ENCODE measurements around the gene MRPL4. TPM values are rescaled to one million over a fixed set of nuclear protein-coding genes. Genes with fewer than 3 reads are reported as not detected.
A peak's percentile ranks its signal among the peaks of the same experiment; 100 is the strongest.

Gene MRPL4
- total and polyA plus RNA-seq, 2 of the 13 experiments (the other 11 are each of a cell fraction or from before 2014, with no cell fraction given), result 40.6 to 42.5 TPM

DNA sequence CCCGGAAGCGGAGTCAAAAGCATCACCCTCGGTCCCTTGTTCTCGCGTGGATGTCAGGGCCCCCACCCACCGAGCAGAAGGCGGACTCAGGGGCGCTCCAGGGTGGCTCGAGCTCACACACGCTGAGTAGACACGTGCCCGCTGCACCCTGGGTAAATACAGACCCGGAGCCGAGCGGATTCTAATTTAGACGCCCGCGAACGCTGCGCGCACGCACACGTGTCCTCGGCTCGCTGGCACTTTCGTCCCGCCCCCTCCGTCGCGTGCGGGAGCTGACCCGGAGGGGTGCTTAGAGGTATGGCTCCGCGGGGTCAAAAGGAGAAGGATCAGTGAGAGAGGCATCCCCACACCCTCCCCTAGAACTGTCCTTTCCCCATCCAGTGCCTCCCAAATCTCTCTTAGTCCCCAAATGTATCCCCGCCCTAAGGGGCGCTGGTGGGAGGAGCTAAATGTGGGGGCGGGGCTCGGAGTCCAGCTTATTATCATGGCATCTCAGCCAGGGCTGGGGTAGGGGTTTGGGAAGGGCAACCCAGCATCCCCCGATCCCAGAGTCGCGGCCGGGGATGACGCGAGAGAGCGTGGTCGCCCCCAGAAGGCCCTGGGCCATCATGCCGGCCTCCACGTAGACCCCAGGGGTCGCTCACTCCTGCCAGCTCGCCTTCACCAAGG lies 37.3 kb downstream of the MRPL4 start (continued):
- TF ChIP-seq ZBTB3 (CRISPR knock-in tag; IDR thresholded peaks at IDR 0.05; ENCODE audit: borderline replicate concordance, low read depth), result 0 out of 2 replicates have a peak, but pooled peaks have one; percentile 4
- TF ChIP-seq TARDBP (CRISPR knock-in tag; IDR thresholded peaks at IDR 0.05), result no peak
- TF ChIP-seq, protein P1, sequence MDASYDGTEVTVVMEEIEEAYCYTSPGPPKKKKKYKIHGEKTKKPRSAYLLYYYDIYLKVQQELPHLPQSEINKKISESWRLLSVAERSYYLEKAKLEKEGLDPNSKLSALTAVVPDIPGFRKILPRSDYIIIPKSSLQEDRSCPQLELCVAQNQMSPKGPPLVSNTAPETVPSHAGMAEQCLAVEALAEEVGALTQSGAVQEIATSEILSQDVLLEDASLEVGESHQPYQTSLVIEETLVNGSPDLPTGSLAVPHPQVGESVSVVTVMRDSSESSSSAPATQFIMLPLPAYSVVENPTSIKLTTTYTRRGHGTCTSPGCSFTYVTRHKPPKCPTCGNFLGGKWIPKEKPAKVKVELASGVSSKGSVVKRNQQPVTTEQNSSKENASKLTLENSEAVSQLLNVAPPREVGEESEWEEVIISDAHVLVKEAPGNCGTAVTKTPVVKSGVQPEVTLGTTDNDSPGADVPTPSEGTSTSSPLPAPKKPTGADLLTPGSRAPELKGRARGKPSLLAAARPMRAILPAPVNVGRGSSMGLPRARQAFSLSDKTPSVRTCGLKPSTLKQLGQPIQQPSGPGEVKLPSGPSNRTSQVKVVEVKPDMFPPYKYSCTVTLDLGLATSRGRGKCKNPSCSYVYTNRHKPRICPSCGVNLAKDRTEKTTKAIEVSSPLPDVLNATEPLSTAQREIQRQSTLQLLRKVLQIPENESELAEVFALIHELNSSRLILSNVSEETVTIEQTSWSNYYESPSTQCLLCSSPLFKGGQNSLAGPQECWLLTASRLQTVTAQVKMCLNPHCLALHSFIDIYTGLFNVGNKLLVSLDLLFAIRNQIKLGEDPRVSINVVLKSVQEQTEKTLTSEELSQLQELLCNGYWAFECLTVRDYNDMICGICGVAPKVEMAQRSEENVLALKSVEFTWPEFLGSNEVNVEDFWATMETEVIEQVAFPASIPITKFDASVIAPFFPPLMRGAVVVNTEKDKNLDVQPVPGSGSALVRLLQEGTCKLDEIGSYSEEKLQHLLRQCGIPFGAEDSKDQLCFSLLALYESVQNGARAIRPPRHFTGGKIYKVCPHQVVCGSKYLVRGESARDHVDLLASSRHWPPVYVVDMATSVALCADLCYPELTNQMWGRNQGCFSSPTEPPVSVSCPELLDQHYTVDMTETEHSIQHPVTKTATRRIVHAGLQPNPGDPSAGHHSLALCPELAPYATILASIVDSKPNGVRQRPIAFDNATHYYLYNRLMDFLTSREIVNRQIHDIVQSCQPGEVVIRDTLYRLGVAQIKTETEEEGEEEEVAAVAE (CRISPR knock-in tag; IDR thresholded peaks at IDR 0.05; ENCODE audit: borderline replicate concordance), result no peak
- peak; percentile 28; the same call in 1 of the 2 replicates for TF ChIP-seq TOPORS (CRISPR knock-in tag; IDR thresholded peaks at IDR 0.05)
- TF ChIP-seq, protein P2, sequence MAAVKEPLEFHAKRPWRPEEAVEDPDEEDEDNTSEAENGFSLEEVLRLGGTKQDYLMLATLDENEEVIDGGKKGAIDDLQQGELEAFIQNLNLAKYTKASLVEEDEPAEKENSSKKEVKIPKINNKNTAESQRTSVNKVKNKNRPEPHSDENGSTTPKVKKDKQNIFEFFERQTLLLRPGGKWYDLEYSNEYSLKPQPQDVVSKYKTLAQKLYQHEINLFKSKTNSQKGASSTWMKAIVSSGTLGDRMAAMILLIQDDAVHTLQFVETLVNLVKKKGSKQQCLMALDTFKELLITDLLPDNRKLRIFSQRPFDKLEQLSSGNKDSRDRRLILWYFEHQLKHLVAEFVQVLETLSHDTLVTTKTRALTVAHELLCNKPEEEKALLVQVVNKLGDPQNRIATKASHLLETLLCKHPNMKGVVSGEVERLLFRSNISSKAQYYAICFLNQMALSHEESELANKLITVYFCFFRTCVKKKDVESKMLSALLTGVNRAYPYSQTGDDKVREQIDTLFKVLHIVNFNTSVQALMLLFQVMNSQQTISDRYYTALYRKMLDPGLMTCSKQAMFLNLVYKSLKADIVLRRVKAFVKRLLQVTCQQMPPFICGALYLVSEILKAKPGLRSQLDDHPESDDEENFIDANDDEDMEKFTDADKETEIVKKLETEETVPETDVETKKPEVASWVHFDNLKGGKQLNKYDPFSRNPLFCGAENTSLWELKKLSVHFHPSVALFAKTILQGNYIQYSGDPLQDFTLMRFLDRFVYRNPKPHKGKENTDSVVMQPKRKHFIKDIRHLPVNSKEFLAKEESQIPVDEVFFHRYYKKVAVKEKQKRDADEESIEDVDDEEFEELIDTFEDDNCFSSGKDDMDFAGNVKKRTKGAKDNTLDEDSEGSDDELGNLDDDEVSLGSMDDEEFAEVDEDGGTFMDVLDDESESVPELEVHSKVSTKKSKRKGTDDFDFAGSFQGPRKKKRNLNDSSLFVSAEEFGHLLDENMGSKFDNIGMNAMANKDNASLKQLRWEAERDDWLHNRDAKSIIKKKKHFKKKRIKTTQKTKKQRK (IDR thresholded peaks at IDR 0.05; ENCODE audit: low read length), result no peak
- TF ChIP-seq, protein P3, sequence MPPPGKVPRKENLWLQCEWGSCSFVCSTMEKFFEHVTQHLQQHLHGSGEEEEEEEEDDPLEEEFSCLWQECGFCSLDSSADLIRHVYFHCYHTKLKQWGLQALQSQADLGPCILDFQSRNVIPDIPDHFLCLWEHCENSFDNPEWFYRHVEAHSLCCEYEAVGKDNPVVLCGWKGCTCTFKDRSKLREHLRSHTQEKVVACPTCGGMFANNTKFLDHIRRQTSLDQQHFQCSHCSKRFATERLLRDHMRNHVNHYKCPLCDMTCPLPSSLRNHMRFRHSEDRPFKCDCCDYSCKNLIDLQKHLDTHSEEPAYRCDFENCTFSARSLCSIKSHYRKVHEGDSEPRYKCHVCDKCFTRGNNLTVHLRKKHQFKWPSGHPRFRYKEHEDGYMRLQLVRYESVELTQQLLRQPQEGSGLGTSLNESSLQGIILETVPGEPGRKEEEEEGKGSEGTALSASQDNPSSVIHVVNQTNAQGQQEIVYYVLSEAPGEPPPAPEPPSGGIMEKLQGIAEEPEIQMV (CRISPR knock-in tag; IDR thresholded peaks at IDR 0.05; ENCODE audit: low read depth), result peak; percentile 37; the same call in 1 of the 2 replicates
- TF ChIP-seq KLF16 (CRISPR knock-in tag; IDR thresholded peaks at IDR 0.05), result no peak
- TF ChIP-seq SMARCE1 (IDR thresholded peaks at IDR 0.05; ENCODE audit: borderline replicate concordance), result no peak
- no peak for TF ChIP-seq ZNF652 (CRISPR knock-in tag; IDR thresholded peaks at IDR 0.05; ENCODE audit: borderline replicate concordance, low read depth)
- TF ChIP-seq AGO2 (optimal IDR thresholded peaks at IDR 0.05; ENCODE audit: low read depth, low read length), result no peak
- peak; percentile 75; the same call in 1 of the 2 replicates for TF ChIP-seq KDM5B (CRISPR knock-in tag; IDR thresholded peaks at IDR 0.05; ENCODE audit: borderline replicate concordance)
- TF ChIP-seq, protein P4, sequence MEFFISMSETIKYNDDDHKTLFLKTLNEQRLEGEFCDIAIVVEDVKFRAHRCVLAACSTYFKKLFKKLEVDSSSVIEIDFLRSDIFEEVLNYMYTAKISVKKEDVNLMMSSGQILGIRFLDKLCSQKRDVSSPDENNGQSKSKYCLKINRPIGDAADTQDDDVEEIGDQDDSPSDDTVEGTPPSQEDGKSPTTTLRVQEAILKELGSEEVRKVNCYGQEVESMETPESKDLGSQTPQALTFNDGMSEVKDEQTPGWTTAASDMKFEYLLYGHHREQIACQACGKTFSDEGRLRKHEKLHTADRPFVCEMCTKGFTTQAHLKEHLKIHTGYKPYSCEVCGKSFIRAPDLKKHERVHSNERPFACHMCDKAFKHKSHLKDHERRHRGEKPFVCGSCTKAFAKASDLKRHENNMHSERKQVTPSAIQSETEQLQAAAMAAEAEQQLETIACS (CRISPR knock-in tag; IDR thresholded peaks at IDR 0.05), result peak; percentile 47
- no peak for TF ChIP-seq KLF11 (CRISPR knock-in tag; IDR thresholded peaks at IDR 0.05)
- TF ChIP-seq, protein P5, sequence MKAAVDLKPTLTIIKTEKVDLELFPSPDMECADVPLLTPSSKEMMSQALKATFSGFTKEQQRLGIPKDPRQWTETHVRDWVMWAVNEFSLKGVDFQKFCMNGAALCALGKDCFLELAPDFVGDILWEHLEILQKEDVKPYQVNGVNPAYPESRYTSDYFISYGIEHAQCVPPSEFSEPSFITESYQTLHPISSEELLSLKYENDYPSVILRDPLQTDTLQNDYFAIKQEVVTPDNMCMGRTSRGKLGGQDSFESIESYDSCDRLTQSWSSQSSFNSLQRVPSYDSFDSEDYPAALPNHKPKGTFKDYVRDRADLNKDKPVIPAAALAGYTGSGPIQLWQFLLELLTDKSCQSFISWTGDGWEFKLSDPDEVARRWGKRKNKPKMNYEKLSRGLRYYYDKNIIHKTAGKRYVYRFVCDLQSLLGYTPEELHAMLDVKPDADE (CRISPR knock-in tag; IDR thresholded peaks at IDR 0.05), result no peak

All from HepG2 (cell line).